Panc1 (cell line): Measurements from ENCODE around the gene AKAP11. TPM values are rescaled to one million over a fixed set of nuclear protein-coding genes. Genes with fewer than 3 reads are reported as not detected.

Experiments used
- ATAC-seq: fragments of 200-7000 bp; cut with Tn5 transposase; 2 replicates; pipeline ENCODE4 v1.9.1; 2020; ENCODE audit warnings: mild to moderate bottlenecking, moderate library complexity
- BruUV-seq: library from RNA; stranded (reverse); fragments of 400-500 nt; replicated peaks from 2 replicates; lab custom pipeline; 2021; lab: Mats Ljungman, UMichigan
- CTCF ChIA-PET: fragments of 300-600 bp; sonication (Branson Sonifier 250); formaldehyde crosslinking; loops from one replicate; lab custom pipeline; 2022; ENCODE audit warnings: antibody characterized with exemption; lab: Charles Lee
- POLR2A ChIA-PET: fragments of 300-600 bp; sonication (Branson Sonifier 250); formaldehyde crosslinking; loops from one replicate; lab custom pipeline; 2022; ENCODE audit warnings: antibody characterized with exemption; lab: Charles Lee
- DNase-seq: peaks from one replicate; pipeline ENCODE4 v3.0.0-alpha.2; 2010; ENCODE audit warnings: low read depth, low spot score
- H3K27ac ChIP-seq: 2 replicates; pipeline ENCODE4 v1.5.1; 2011; ENCODE audit warnings: mild to moderate bottlenecking, low read length, inconsistent platforms
- H3K27me3 ChIP-seq: fragments of 200-500 bp; sonication (Bioruptor generic); 2 replicates; pipeline ENCODE4 v1.6.0; 2014; ENCODE audit warnings: low read length, inconsistent platforms; ENCODE audit not compliant: control insufficient read depth, insufficient read depth
- H3K36me3 ChIP-seq: fragments of 200-500 bp; sonication (Bioruptor generic); 2 replicates; pipeline ENCODE4 v1.5.1; 2014; ENCODE audit warnings: inconsistent platforms, mild to moderate bottlenecking, low read length, moderate library complexity; ENCODE audit not compliant: control insufficient read depth, insufficient read depth
- H3K4me1 ChIP-seq: 2 replicates; pipeline ENCODE4 v1.5.1; 2011; ENCODE audit warnings: inconsistent platforms, mild to moderate bottlenecking, low read length, moderate library complexity; ENCODE audit not compliant: control insufficient read depth, insufficient read depth
- H3K4me3 ChIP-seq, 2 experiments: 2 replicates each; pipeline ENCODE4 v1.5.1; 2011 to 2012; ENCODE audit warnings: low read depth in 2 of 2, low read length in 2 of 2, mild to moderate bottlenecking in 2 of 2, inconsistent platforms in 1 of 2, moderate library complexity in 1 of 2
- H3K9me3 ChIP-seq: fragments of 200-500 bp; sonication (Bioruptor generic); 2 replicates; pipeline ENCODE4 v1.5.1; 2014; ENCODE audit warnings: low read depth, mild to moderate bottlenecking, inconsistent platforms, low read length, moderate library complexity; ENCODE audit not compliant: control insufficient read depth, insufficient read depth
- POLR2AphosphoS5 ChIP-seq: IDR thresholded peaks from 2 replicates; pipeline ENCODE4 v1.6.1; 2012; ENCODE audit warnings: mild to moderate bottlenecking, low read depth, low read length, moderate library complexity
- REST ChIP-seq, 2 experiments: IDR thresholded peaks; 2 replicates each; pipeline ENCODE4 v1.6.1; 2011 to 2012; ENCODE audit warnings: low read depth in 2 of 2, control low read depth in 1 of 2, low read length in 1 of 2, mild to moderate bottlenecking in 1 of 2, moderate library complexity in 1 of 2; ENCODE audit not compliant: insufficient read depth in 1 of 2
- SIN3A ChIP-seq: IDR thresholded peaks from 2 replicates; pipeline ENCODE4 v1.6.1; 2012; ENCODE audit warnings: low read depth, mild to moderate bottlenecking, low read length, moderate library complexity, borderline replicate concordance; ENCODE audit not compliant: insufficient read depth
- TCF7L2 ChIP-seq: IDR thresholded peaks from 2 replicates; pipeline ENCODE4 v1.6.1; 2011; ENCODE audit warnings: mild to moderate bottlenecking, low read depth, low read length, inconsistent platforms
- in situ Hi-C: cut with HindIII; loops from 2 replicates; pipeline ENCODE4 v1.10.0; 2016; ENCODE audit warnings: low sequenced_read_pairs, low pct_unique_long_range_greater_than_20kb
- intact Hi-C: fragments of 100-400 bp; cut with micrococcal nuclease; formaldehyde crosslinking; loops from one replicate; pipeline ENCODE4 v1.10.0; 2022; ENCODE audit not compliant: unreplicated experiment
- total RNA-seq: library from RNA; stranded (reverse); gene quantifications from one replicate; pipeline ENCODE4 v1.2.1, GENCODE V29; 2021; ENCODE audit not compliant: unreplicated experiment
- TF ChIP-seq, protein P1 (sequence below): fragments of 450-650 bp; IDR thresholded peaks from 2 replicates; pipeline ENCODE4 v1.5.1; 2017; ENCODE audit warnings: mild to moderate bottlenecking

The AKAP11 gene
- total RNA-seq, 1 experiment from 2014 or later: 17.8 TPM

GRCh38 chr13:42307461-42307860 is 35.5 kb downstream of the AKAP11 start:
- no peak overlapping the region for H3K4me3 ChIP-seq
- H3K27me3 ChIP-seq: no peaks in the 10 kb centered on the region
- ATAC-seq: no peak
- TF ChIP-seq POLR2AphosphoS5: no peak
- TF ChIP-seq, protein P1, sequence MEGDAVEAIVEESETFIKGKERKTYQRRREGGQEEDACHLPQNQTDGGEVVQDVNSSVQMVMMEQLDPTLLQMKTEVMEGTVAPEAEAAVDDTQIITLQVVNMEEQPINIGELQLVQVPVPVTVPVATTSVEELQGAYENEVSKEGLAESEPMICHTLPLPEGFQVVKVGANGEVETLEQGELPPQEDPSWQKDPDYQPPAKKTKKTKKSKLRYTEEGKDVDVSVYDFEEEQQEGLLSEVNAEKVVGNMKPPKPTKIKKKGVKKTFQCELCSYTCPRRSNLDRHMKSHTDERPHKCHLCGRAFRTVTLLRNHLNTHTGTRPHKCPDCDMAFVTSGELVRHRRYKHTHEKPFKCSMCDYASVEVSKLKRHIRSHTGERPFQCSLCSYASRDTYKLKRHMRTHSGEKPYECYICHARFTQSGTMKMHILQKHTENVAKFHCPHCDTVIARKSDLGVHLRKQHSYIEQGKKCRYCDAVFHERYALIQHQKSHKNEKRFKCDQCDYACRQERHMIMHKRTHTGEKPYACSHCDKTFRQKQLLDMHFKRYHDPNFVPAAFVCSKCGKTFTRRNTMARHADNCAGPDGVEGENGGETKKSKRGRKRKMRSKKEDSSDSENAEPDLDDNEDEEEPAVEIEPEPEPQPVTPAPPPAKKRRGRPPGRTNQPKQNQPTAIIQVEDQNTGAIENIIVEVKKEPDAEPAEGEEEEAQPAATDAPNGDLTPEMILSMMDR: no peak
- no peak for TF ChIP-seq REST (IDR thresholded peaks at IDR 0.05; ENCODE audit: insufficient read depth in 1 of 2, low read depth in 2 of 2, low read length in 1 of 2)
- TF ChIP-seq SIN3A: no peak
- no peak for TF ChIP-seq TCF7L2
- no peak overlapping the region for H3K27ac ChIP-seq
- intact Hi-C loops: no loop called here
- no peaks in the 10 kb centered on the region for H3K4me1 ChIP-seq
- no peaks in the 10 kb centered on the region; the same call in 1 of the 2 replicates for H3K36me3 ChIP-seq
- in situ Hi-C loops: no loop called here
- CTCF ChIA-PET: no interaction called here
- POLR2A ChIA-PET: no interaction called here
- H3K9me3 ChIP-seq: no peaks in the 10 kb centered on the region
- no TSS peak for BruUV-seq
- no peak for DNase-seq

GRCh38 chr13:42312817-42313431 is 41.0 kb downstream of the AKAP11 start:
- no peaks in the 10 kb centered on the region for H3K27me3 ChIP-seq
- no peak overlapping the region for H3K27ac ChIP-seq
- POLR2A ChIA-PET: interaction anchor here (0.6 kb wide), 1 partner anchor 939 kb away, joined by 3 read pairs; no protein-coding TSS in a partner anchor
- H3K4me3 ChIP-seq: no peak overlapping the region
- no peaks in the 10 kb centered on the region for H3K9me3 ChIP-seq
- no peak for DNase-seq
- ATAC-seq: no peak
- no peaks in the 10 kb centered on the region for H3K4me1 ChIP-seq
- in situ Hi-C loops: no loop called here
- no peaks in the 10 kb centered on the region; the same call in 1 of the 2 replicates for H3K36me3 ChIP-seq
- no TSS peak for BruUV-seq
- intact Hi-C loops: no loop called here
- TF ChIP-seq POLR2AphosphoS5 (no peak), TCF7L2 (no peak), REST (IDR thresholded peaks at IDR 0.05; ENCODE audit: insufficient read depth in 1 of 2, low read depth in 2 of 2, low read length in 1 of 2) (no peak), SIN3A (no peak)
- TF ChIP-seq, protein P1: no peak
- CTCF ChIA-PET: interaction anchor here (0.5 kb wide), 1 partner anchor 564 kb away, joined by 4 read pairs; no protein-coding TSS in a partner anchor
